ENCODE results near the gene INSYN2B. TPM values are rescaled to one million over a fixed set of nuclear protein-coding genes. Genes with fewer than 3 reads are reported as not detected.

The INSYN2B gene
- total RNA-seq, 3 donors from 2014 or later = 0.16 TPM; not detected in 2

DNA sequence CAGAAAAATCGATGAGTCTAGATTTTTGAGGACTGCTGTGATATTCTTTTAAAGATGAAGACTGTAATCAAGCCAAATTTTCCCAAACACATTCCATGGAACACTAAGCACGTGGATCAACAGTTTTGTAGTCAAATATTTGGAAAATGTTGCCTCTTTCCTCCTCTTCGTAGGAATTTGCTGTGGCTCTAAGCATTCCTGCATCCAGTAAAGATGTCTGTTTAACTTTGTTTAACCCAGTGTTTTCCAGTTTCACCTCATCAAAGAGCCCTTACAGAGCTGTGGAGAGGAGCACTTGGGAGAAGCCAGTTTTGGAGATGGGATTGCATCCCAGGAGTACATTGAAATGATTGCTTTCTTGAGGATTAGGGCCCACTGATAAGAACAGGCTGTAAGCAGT, 58.9 kb downstream of the INSYN2B start:
- no peaks in the 10 kb centered on the region for H3K9me3 ChIP-seq
- H3K4me1 ChIP-seq (ENCODE audit: low read depth) = no peaks in the 10 kb centered on the region
- no peak overlapping the region for H3K4me3 ChIP-seq
- ATAC-seq = no peak
- DNase-seq = no peak
- H3K36me3 ChIP-seq (ENCODE audit: low read depth) = no peaks in the 10 kb centered on the region
- TF ChIP-seq, protein P1, sequence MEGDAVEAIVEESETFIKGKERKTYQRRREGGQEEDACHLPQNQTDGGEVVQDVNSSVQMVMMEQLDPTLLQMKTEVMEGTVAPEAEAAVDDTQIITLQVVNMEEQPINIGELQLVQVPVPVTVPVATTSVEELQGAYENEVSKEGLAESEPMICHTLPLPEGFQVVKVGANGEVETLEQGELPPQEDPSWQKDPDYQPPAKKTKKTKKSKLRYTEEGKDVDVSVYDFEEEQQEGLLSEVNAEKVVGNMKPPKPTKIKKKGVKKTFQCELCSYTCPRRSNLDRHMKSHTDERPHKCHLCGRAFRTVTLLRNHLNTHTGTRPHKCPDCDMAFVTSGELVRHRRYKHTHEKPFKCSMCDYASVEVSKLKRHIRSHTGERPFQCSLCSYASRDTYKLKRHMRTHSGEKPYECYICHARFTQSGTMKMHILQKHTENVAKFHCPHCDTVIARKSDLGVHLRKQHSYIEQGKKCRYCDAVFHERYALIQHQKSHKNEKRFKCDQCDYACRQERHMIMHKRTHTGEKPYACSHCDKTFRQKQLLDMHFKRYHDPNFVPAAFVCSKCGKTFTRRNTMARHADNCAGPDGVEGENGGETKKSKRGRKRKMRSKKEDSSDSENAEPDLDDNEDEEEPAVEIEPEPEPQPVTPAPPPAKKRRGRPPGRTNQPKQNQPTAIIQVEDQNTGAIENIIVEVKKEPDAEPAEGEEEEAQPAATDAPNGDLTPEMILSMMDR (IDR thresholded peaks at IDR 0.05) = no peak
- intact Hi-C loops (cut with DNase I, micrococcal nuclease) = no loop called here

DNA sequence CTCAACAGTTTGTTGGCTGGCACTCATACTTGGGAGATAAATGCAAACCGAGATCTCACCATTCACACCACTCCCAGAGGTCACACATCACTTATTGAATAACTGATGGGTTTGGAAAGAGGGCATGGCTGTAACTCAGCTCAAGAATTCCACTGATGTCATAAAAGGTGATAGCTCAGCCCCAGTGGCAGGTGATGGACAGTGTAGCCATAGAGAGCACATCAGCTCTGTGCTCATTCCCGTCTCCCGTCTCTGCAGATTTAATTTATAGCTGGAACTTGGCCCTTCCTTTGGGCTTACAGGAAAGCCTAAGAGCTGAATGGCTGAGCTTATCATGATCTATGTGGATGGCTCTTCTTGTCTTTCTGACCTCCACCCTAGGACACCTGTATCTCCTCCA, 59.8 kb downstream of the INSYN2B start:
- Histone ChIP-seq H3K4me3 (no peak overlapping the region), H3K9me3 (no peaks in the 10 kb centered on the region), H3K4me1 (ENCODE audit: low read depth) (no peaks in the 10 kb centered on the region), H3K36me3 (ENCODE audit: low read depth) (no peaks in the 10 kb centered on the region)
- ATAC-seq = no peak
- DNase-seq = no peak
- intact Hi-C loops (cut with DNase I, micrococcal nuclease) = no loop called here
- TF ChIP-seq, protein P1 (IDR thresholded peaks at IDR 0.05) = no peak

DNA sequence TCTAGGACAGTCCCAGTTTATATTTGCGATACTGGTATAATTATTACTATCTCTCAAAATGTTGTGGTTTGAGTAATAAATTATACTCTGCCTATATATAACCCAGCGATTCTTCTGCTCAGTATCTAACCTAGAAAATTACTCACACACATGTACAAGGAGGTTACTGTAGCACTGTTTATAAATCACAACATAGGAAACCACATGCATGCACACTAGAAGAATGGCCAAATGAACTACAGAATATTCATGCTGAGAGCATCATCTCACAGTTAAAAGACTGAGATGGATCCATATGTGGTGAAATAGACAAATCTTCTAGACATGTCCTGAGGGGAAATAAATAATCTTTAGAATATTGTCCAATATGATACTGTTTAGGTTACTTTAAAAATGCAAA, 62.1 kb downstream of the INSYN2B start:
- no peaks in the 10 kb centered on the region for H3K9me3 ChIP-seq
- H3K36me3 ChIP-seq (ENCODE audit: low read depth) = no peaks in the 10 kb centered on the region
- DNase-seq (no peak), ATAC-seq (no peak)
- no peaks in the 10 kb centered on the region for H3K4me1 ChIP-seq (ENCODE audit: low read depth)
- TF ChIP-seq, protein P1 (IDR thresholded peaks at IDR 0.05) = no peak
- intact Hi-C loops (cut with DNase I, micrococcal nuclease) = no loop called here
- no peak overlapping the region for H3K4me3 ChIP-seq

DNA sequence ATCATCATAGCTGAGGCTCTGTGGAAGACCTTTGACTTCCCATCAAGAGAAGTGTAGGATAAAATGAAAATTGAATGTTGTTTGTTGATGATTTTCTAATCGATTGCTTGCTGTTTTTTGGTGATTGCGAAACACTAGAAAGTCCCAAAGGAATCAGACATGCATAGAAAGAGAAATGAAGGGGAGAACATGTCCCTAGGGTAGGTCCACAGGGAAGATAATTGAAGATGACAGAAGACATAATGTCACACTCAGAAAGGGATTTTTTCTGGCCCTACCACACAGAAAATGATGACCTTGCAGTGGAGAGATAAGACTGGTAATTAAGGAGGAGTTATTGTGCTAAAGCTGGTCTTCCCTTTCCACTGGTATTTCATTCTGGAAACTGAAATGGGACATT, 62.8 kb downstream of the INSYN2B start:
- no peak for ATAC-seq
- intact Hi-C loops (cut with DNase I, micrococcal nuclease) = no loop called here
- H3K4me3 ChIP-seq = no peak overlapping the region
- TF ChIP-seq, protein P1 (IDR thresholded peaks at IDR 0.05) = no peak
- DNase-seq = no peak
- no peaks in the 10 kb centered on the region for H3K4me1 ChIP-seq (ENCODE audit: low read depth)
- no peaks in the 10 kb centered on the region for H3K9me3 ChIP-seq
- H3K36me3 ChIP-seq (ENCODE audit: low read depth) = no peaks in the 10 kb centered on the region

DNA sequence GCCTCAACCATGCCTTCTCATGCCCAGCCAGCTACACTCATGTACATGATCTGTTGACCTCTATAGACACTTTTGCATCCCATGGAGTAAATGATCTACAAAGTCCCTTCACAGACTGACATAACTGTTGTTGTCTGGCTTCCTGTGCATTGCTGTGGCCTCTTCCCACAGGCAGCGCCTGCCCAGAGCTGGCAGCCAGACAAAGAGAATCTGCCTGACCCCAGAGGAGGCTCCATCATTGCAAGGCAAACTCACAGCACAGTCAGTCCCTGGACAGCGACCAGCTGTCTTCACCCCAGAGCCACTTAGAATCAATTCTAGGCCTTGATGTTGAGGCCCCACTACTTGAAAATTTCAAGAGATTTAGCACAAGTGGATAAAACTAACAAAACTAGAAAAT, 65.5 kb downstream of the INSYN2B start:
- no peak for ATAC-seq
- DNase-seq = peak in 1 of 3 donors; percentile 7

More for the DNA sequence above, 65.5 kb downstream of the INSYN2B start:
- no peaks in the 10 kb centered on the region for H3K4me1 ChIP-seq (ENCODE audit: low read depth)
- no peak overlapping the region for H3K4me3 ChIP-seq
- no peaks in the 10 kb centered on the region for H3K9me3 ChIP-seq
- TF ChIP-seq, protein P1 (IDR thresholded peaks at IDR 0.05) = no peak
- intact Hi-C loops (cut with DNase I, micrococcal nuclease) = no loop called here
- H3K36me3 ChIP-seq (ENCODE audit: low read depth) = no peaks in the 10 kb centered on the region

All from mucosa of descending colon (tissue), 3 donors.